GM13977 (cell line): Measurements from ENCODE around the gene CCDC30.
"Not testable (repeated sequence)": the region's sequence is repeated elsewhere in the genome, so short reads cannot be mapped to it uniquely, and the experiment has no call there.

Experiments used
- DNase-seq: peaks from one replicate; pipeline ENCODE4 v3.0.0; 2012; ENCODE audit warnings: low spot score
- in situ Hi-C: fragments of 300-500 bp; cut with MboI; formaldehyde crosslinking; loops from one replicate; pipeline ENCODE4 v1.12.0; 2022; ENCODE audit warnings: low sequenced_read_pairs, low pct_unique_long_range_greater_than_20kb, mixed read lengths, inconsistent platforms; ENCODE audit not compliant: unreplicated experiment
- TF ChIP-seq, protein P1 (sequence below): IDR thresholded peaks from 2 replicates; pipeline ENCODE4 v1.5.1; 2012; ENCODE audit warnings: mild to moderate bottlenecking, control low read depth; ENCODE audit not compliant: insufficient read depth; ENCODE audit errors: extremely low read depth, missing control alignments

The CCDC30 gene

DNA sequence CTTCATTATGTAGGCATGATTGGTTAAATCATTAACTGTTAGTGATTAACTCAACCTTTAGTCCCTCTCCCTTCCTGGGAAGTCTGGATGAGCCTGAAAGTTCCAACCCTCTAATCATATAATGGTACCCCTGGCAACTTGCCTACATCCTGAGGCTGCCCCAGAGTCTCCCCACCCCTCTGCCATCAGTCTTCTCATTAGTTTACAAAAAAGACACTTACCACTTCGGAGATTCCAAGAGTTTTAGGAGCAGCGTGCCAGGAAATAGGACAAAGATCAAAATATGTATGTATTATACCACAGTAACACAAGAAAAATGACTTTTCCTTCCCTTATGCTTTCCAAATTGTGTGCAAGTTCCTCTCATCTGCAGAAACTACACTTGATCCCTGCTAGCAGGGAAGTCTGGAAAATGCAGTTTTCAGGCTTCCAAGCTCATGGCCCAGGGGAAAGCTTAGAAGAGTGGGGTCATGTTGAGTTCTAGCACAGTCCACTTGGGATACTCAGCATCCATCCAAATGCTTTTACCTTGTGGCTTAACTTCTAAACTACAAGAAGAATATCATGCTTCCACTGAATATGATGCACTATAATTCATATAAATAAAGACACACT is 130.5 kb downstream of the CCDC30 start:
- DNase-seq: no peak
- in situ Hi-C loops: no loop called here
- TF ChIP-seq, protein P1, sequence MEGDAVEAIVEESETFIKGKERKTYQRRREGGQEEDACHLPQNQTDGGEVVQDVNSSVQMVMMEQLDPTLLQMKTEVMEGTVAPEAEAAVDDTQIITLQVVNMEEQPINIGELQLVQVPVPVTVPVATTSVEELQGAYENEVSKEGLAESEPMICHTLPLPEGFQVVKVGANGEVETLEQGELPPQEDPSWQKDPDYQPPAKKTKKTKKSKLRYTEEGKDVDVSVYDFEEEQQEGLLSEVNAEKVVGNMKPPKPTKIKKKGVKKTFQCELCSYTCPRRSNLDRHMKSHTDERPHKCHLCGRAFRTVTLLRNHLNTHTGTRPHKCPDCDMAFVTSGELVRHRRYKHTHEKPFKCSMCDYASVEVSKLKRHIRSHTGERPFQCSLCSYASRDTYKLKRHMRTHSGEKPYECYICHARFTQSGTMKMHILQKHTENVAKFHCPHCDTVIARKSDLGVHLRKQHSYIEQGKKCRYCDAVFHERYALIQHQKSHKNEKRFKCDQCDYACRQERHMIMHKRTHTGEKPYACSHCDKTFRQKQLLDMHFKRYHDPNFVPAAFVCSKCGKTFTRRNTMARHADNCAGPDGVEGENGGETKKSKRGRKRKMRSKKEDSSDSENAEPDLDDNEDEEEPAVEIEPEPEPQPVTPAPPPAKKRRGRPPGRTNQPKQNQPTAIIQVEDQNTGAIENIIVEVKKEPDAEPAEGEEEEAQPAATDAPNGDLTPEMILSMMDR: no peak

DNA sequence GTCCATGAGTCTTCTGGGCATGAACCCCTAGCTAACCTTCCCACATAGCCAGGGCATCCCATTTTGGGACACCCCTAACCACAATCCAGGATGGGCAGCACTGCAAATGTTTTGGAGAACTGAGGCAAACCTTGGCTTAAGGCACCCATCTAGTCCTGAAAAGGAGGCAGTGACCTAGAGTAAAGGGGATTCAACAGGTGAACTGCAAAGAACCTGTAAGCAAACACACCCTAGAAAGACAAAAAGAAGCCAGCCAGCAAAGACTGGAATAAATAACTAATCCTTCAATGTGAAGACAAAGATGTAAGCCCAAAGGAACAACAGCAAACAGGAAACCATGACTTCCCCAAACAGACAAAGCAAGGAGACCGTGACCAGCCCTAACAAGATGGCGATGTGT is 138.4 kb downstream of the CCDC30 start:
- TF ChIP-seq, protein P1: no peak
- no peak for DNase-seq
- in situ Hi-C loops: no loop called here

DNA sequence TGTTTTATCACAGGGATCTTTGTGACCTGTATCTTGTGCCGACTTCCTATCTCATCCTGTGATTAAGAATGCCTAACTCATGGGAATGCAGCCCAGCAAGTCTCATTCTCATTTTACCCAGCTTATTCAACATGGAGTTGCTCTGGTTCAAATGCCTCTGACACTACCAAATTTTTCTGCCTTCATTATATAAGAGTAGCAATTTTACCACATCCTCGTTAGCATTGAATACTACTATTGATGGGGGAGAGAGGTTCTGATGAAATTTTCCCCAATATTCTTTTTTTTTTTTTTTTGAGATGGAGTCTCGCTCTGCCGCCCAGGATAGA is 150.7 kb downstream of the CCDC30 start:
- in situ Hi-C loops: no loop called here
- TF ChIP-seq, protein P1: no peak
- DNase-seq: no peak

DNA sequence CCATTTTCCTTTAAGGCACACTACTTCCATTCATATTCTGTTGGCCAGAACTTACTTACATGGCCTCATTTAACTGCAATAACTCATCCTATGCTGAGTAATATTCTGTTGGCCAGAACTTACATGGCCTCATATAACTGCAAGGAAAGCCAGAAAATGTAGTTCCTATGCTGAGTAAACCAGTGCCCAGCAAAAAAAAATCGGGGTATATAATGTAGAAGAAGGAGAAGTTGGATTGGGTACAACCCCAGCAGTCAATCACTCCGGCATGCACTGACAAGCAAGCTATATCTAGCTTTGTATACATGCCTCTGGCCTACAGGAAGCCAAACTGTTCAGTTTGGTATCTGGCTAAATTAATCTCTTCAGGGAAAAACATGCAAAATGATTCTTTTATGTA is 155.8 kb downstream of the CCDC30 start:
- TF ChIP-seq, protein P1: no peak
- no peak for DNase-seq
- in situ Hi-C loops: no loop called here

DNA sequence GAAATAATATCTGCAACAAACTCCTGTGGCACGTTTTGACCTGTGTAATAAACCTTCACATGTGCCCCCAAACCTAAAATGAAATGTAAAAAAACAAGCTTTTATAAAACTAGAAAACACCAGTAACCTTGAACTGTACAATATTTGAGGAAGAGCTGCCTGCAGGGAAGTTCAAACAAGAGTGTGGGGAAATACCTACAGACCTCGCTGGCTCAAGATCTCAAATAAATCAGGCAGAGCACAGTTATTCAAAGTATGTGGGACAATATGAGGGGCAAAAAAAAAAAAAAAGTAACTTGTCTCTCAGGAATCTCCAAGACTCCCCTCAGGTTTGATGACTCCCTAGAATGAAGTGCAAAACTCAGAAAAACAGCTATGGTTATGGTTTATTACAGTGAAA is 157.2 kb downstream of the CCDC30 start:
- TF ChIP-seq, protein P1: no peak

DNA sequence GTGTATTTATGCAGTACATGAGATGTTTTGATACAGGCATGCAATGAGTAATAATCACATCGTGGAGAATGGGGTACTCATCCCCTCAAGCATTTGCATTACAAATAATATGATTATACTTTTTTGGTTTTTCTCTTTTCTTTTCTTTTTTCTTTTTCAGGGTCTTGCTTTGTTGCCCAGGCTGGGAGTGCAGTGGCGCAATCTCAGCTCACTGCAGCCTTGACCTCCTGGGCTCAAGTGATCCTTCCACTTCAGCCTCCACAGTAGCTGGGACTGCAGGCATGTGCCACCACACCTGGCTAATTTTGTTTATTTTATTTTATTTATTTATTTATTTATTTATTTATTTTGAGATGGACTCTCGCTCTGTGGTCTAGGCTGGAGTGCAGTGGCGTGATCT is 158.1 kb downstream of the CCDC30 start:
- in situ Hi-C loops: not testable (repeated sequence)

More for the DNA sequence above, 157.2 kb downstream of the CCDC30 start:
- in situ Hi-C loops: no loop called here
- DNase-seq: no peak

DNA sequence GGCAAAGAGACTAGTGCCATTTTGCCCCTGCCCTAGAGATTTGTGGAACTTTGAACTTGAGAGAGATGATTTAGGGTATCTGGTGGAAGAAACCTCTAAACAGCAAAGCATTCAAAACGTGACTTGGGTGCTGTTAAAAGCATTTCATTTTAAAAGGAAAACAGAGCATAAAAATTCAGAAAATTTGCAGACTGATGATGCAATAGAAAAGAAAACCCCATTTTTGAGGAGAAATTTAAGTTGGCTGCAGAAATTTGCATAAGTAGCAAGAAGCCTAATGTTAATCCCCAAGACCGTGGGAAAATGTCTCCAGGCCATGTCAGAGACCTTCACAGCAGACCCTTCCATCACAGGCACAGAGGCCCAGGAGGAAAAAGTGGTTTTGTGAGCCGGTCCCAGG is 164.1 kb downstream of the CCDC30 start:
- DNase-seq, in situ Hi-C loops: not testable (repeated sequence)

More for the DNA sequence above, 158.1 kb downstream of the CCDC30 start:
- not testable (repeated sequence) for DNase-seq

DNA sequence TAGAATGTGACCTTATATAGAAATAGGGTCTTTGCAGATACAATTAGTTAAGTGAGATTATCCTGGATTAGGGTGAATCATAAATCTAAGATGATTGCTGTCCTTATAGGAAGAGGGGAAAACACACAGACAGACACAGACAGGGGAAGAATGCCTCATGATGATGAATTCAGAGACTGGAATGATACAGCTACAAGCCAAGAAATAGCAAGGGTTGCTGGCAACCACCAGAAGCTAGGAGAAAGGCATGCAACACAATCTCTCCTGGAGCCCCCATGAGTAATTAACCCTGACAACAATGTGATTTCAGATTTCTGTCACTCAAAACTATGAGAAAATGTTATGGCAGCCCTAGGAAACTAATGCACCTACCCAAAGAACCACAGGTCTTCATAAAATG is 176.0 kb downstream of the CCDC30 start:
- in situ Hi-C loops: no loop called here
- TF ChIP-seq, protein P1: no peak
- DNase-seq: no peak
